Stomach (tissue), 9 donors: ENCODE data around the gene DMRT2. TPM values are rescaled to one million over a fixed set of nuclear protein-coding genes. Genes with fewer than 3 reads are reported as not detected.
A peak's percentile ranks its signal among the peaks of the same experiment; 100 is the strongest.

Source experiments
- DNase-seq, 2 donors: peaks; one replicate each; pipeline versions ENCODE4 v3.0.0 to v3.0.0-alpha.2; 2013 to 2019
- H3K27ac ChIP-seq, 5 donors: fragments of 200-600 bp in 4 of 5; sonication (generic) in 4 of 5; one replicate each; pipeline ENCODE4 v1.5.1; 2013 to 2019; ENCODE audit warnings: mild to moderate bottlenecking in 1 of 5, moderate library complexity in 1 of 5
- H3K27me3 ChIP-seq, 3 donors: fragments of 200-600 bp; sonication (generic); one replicate each; pipeline ENCODE4 v1.5.1; 2017 to 2019; ENCODE audit warnings: mixed run types in 1 of 3
- H3K36me3 ChIP-seq, 4 donors: fragments of 200-600 bp; sonication (generic); 1 replicate in 3 of 4; 2 replicates in 1 of 4; pipeline ENCODE4 v1.5.1; 2016 to 2019
- H3K4me1 ChIP-seq, 4 donors: fragments of 200-600 bp; sonication (generic); one replicate each; pipeline ENCODE4 v1.5.1; 2016 to 2019
- H3K4me3 ChIP-seq, 4 donors: fragments of 200-600 bp; sonication (generic) in 3 of 4; one replicate each; pipeline ENCODE4 v1.5.1; 2016 to 2019; ENCODE audit warnings: mild to moderate bottlenecking in 1 of 4
- H3K9me3 ChIP-seq, 4 donors: fragments of 200-600 bp; sonication (generic); one replicate each; pipeline ENCODE4 v1.5.1; 2016 to 2019
- CTCF ChIP-seq, 7 experiments: fragments of 450-650 bp in 4 of 7; fragments of 200-600 bp in 3 of 7; sonication (generic) in 3 of 7; IDR thresholded peaks; one replicate each; pipeline ENCODE4 v1.5.1; 2016 to 2019; ENCODE audit warnings: antibody characterized with exemption in 7 of 7, control low read depth in 2 of 7, mild to moderate bottlenecking in 1 of 7
- EP300 ChIP-seq: sonication (generic); formaldehyde crosslinking; IDR thresholded peaks from one replicate; pipeline ENCODE4 v1.6.1; 2017; ENCODE audit warnings: antibody characterized with exemption
- POLR2A ChIP-seq, 4 donors: fragments of 450-650 bp; IDR thresholded peaks; one replicate each; pipeline ENCODE4 v1.6.1; 2016; ENCODE audit warnings: antibody characterized with exemption in 4 of 4, control low read depth in 2 of 4, mild to moderate bottlenecking in 1 of 4, moderate library complexity in 1 of 4
- POLR2AphosphoS5 ChIP-seq, 3 donors: sonication (generic); formaldehyde crosslinking; IDR thresholded peaks; one replicate each; pipeline ENCODE4 v1.6.1; 2016; ENCODE audit warnings: antibody characterized with exemption in 3 of 3
- WGBS, 5 donors: extraction: QIAGEN DNeasy Blood & Tissue Kit in 3 of 5; methylation state at CpG; one replicate each; pipeline versions ENCODE4 v1.1.5 to v1.1.7; 2013 to 2018; 5-methylcytosine and 5-hydroxymethylcytosine counted together
- intact Hi-C: fragments of 100-400 bp; cut with DNase I; formaldehyde crosslinking; loops from one replicate; pipeline ENCODE4 v1.15.1; 2023; ENCODE audit warnings: low total_unique reads
- polyA plus RNA-seq, 3 donors: library from polyadenylated mRNA; stranded (reverse); fragments of 200-250 nt; gene quantifications; one replicate each; pipeline ENCODE4 v1.2.3, GENCODE V29; 2013
- small RNA-seq, 4 donors: library from RNA; depleted of rRNA; stranded (forward); fragments of <200 nt; gene quantifications; one replicate each; pipeline ENCODE3, GENCODE V24; 2016
- total RNA-seq, 5 donors: library from RNA; depleted of rRNA; stranded (reverse); fragments of >200 nt; gene quantifications; one replicate each; pipeline versions ENCODE4 v1.1.0 to v1.2.3, GENCODE V29; 2014 to 2016
- donor health status: healthy with polysubstance abuse.
- donor health status: Bipolar disorder and iron deficiency.
- donor health status: healthy.

DMRT2 gene
- total and polyA plus RNA-seq, 8 donors: 0.08 to 23.2 (median 2.3) TPM; not detected in 5

- Histone ChIP-seq H3K9me3 (peaks cover 0 to 6% (median 4%) of the 10 kb centered on the region in 4 donors), H3K27ac (no peak overlapping the region), H3K27me3 (peaks cover 0 to 10% (median 0%) of the 10 kb centered on the region in 3 donors), H3K4me1 (no peaks in the 10 kb centered on the region), H3K4me3 (no peak overlapping the region), H3K36me3 (no peaks in the 10 kb centered on the region)
- 19 to 22% (median 19%) methylated on average over 10 of the region's 10 CpGs for WGBS, 5 donors
- peak in 5 of 7 experiments; percentile 22 to 49 (median 43) for TF ChIP-seq CTCF (IDR thresholded peaks at IDR 0.05)
- TF ChIP-seq POLR2AphosphoS5 (IDR thresholded peaks at IDR 0.05): no peak
- DNase-seq: peak; percentile 56 to 72
- intact Hi-C loops: no loop called here
Measured at GRCh38 chr9:1100945-1101344, 50.8 kb downstream of the DMRT2 start.

GRCh38 chr9:1101846-1102641, 51.9 kb downstream of the DMRT2 start:
- H3K9me3 ChIP-seq: peaks cover 0 to 7% (median 4%) of the 10 kb centered on the region in 4 donors
- H3K27ac ChIP-seq: no peak overlapping the region
- H3K4me3 ChIP-seq: no peak overlapping the region
- no peaks in the 10 kb centered on the region for H3K4me1 ChIP-seq
- intact Hi-C loops: no loop called here
- peaks cover 0 to 10% (median 0%) of the 10 kb centered on the region in 3 donors for H3K27me3 ChIP-seq
- H3K36me3 ChIP-seq: no peaks in the 10 kb centered on the region
- no peak for DNase-seq
- no peak for TF ChIP-seq POLR2A (IDR thresholded peaks at IDR 0.05)
- TF ChIP-seq EP300: no peak
- TF ChIP-seq CTCF (IDR thresholded peaks at IDR 0.05): no peak
- 50 to 62% (median 53%) methylated on average over 7 of the region's 7 CpGs for WGBS, 5 donors

GRCh38 chr9:1102642-1102970, 52.4 kb downstream of the DMRT2 start:
- no peak for TF ChIP-seq POLR2AphosphoS5 (IDR thresholded peaks at IDR 0.05)
- H3K27ac ChIP-seq: no peak overlapping the region
- no peak overlapping the region for H3K4me3 ChIP-seq
- peaks cover 0 to 13% (median 4%) of the 10 kb centered on the region in 4 donors for H3K9me3 ChIP-seq
- no peaks in the 10 kb centered on the region for H3K4me1 ChIP-seq
- no peaks in the 10 kb centered on the region for H3K36me3 ChIP-seq
- 43 to 53% (median 47%) methylated on average over 2 of the region's 2 CpGs for WGBS, 5 donors
- intact Hi-C loops: no loop called here
- no peak for DNase-seq
- peaks cover 0 to 10% (median 0%) of the 10 kb centered on the region in 3 donors for H3K27me3 ChIP-seq

Small RNA genes within 50 kb of the gene (small RNA-seq; reads per million reads assigned to genes)
- 0 reads per million in 4 donors for gene RNU6-1073P

Other genes starting within 250 kb of the DMRT2 start
- not detected for gene DMRT1, start 208.7 kb upstream of the DMRT2 start, total RNA-seq
- not detected for gene DMRT1, start 208.7 kb upstream of the DMRT2 start, polyA plus RNA-seq
- not detected for gene DMRT3, start 73.7 kb upstream of the DMRT2 start, total RNA-seq
- under 1 TPM in 1 of 3 donors, not detected in 2; 0.35 TPM for gene DMRT3, start 73.7 kb upstream of the DMRT2 start, polyA plus RNA-seq